Nephron (organoid): ENCODE results near the gene TNFRSF25.

Source experiments
- H3K27ac Mint-ChIP-seq, 3 experiments: 2 replicates each; pipeline ENCODE4 v1.8.0; 2020; ENCODE audit warnings: mixed read lengths in 3 of 3, mild to moderate bottlenecking in 2 of 3, moderate library complexity in 1 of 3
- H3K27me3 Mint-ChIP-seq: 2 replicates; pipeline ENCODE4 v1.8.0; 2021; ENCODE audit warnings: low read depth, mild to moderate bottlenecking, moderate library complexity, mixed read lengths
- H3K36me3 Mint-ChIP-seq: 2 replicates; pipeline ENCODE4 v1.8.0; 2020; ENCODE audit warnings: low read depth, mixed read lengths
- H3K4me1 Mint-ChIP-seq: 2 replicates; pipeline ENCODE4 v1.8.0; 2020; ENCODE audit warnings: mixed read lengths
- H3K4me3 Mint-ChIP-seq, 3 experiments: 2 replicates each; pipeline ENCODE4 v1.8.0; 2020; ENCODE audit warnings: mild to moderate bottlenecking in 3 of 3, mixed read lengths in 3 of 3, moderate library complexity in 2 of 3
- H3K9me3 Mint-ChIP-seq: 2 replicates; pipeline ENCODE4 v1.8.0; 2020; ENCODE audit warnings: mixed read lengths
- TF ChIP-seq, protein P1 (sequence below), 3 experiments: fragments of 200-600 bp; sonication (generic); IDR thresholded peaks; one replicate each; pipeline ENCODE4 v1.5.0; 2021; ENCODE audit warnings: antibody characterized with exemption in 3 of 3; ENCODE audit not compliant: unreplicated experiment in 3 of 3

TNFRSF25 gene

DNA sequence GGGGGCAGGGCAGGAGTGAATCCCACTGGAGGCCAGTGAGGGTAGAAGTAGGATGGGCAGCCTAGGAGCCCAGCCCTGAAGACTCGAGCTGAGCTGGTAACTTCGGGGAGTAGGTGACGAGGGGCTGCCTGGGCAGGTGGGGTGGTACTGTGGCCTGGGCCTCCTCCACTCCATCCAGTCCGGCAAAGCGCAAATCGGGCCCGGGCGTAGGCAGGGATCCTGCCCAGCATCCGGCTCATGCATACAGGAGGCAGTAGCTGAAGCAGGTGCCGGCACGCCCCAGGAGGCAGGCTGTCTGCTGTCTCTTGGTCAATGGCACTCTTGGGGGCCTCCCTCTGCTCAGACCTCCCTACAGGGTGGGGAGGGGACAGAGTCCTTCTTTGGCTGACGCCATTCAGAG lies 1.3 kb upstream of the TNFRSF25 start:
- peaks cover 9% of the 10 kb centered on the region for H3K27me3 Mint-ChIP-seq
- H3K36me3 Mint-ChIP-seq, result peaks cover 20% of the 10 kb centered on the region
- no peak overlapping the region for H3K27ac Mint-ChIP-seq
- TF ChIP-seq, protein P1, sequence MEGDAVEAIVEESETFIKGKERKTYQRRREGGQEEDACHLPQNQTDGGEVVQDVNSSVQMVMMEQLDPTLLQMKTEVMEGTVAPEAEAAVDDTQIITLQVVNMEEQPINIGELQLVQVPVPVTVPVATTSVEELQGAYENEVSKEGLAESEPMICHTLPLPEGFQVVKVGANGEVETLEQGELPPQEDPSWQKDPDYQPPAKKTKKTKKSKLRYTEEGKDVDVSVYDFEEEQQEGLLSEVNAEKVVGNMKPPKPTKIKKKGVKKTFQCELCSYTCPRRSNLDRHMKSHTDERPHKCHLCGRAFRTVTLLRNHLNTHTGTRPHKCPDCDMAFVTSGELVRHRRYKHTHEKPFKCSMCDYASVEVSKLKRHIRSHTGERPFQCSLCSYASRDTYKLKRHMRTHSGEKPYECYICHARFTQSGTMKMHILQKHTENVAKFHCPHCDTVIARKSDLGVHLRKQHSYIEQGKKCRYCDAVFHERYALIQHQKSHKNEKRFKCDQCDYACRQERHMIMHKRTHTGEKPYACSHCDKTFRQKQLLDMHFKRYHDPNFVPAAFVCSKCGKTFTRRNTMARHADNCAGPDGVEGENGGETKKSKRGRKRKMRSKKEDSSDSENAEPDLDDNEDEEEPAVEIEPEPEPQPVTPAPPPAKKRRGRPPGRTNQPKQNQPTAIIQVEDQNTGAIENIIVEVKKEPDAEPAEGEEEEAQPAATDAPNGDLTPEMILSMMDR (IDR thresholded peaks at IDR 0.05; ENCODE audit: unreplicated experiment in 3 of 3), result no peak
- no peaks in the 10 kb centered on the region for H3K9me3 Mint-ChIP-seq
- H3K4me3 Mint-ChIP-seq, result no peak overlapping the region
- H3K4me1 Mint-ChIP-seq, result no peaks in the 10 kb centered on the region

DNA sequence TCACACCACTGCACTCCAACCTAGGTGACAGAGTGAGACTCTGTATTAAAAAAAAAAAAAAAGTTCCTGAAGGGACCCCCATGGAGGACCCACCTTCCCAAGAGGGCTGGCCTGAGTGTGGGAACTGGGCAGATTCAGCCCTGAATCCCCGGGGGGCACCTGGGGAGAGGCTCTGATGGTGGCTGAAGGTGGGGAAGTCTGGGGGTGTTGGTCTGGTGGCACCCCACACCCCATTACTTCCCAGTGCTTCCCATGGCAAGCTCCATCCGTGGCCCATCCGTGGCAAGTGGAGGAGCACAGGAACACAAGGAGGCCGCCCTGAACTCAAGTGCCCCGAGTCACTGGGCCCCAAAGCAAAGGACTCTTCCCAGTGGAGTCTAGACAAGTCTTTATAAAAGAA lies 778 bp upstream of the TNFRSF25 start:
- TF ChIP-seq, protein P1 (IDR thresholded peaks at IDR 0.05; ENCODE audit: unreplicated experiment in 3 of 3), result no peak
- H3K9me3 Mint-ChIP-seq, result no peaks in the 10 kb centered on the region
- H3K27me3 Mint-ChIP-seq, result peaks cover 9% of the 10 kb centered on the region
- peaks cover 21% of the 10 kb centered on the region for H3K36me3 Mint-ChIP-seq
- no peak overlapping the region for H3K27ac Mint-ChIP-seq
- no peak overlapping the region for H3K4me3 Mint-ChIP-seq
- no peaks in the 10 kb centered on the region for H3K4me1 Mint-ChIP-seq

DNA sequence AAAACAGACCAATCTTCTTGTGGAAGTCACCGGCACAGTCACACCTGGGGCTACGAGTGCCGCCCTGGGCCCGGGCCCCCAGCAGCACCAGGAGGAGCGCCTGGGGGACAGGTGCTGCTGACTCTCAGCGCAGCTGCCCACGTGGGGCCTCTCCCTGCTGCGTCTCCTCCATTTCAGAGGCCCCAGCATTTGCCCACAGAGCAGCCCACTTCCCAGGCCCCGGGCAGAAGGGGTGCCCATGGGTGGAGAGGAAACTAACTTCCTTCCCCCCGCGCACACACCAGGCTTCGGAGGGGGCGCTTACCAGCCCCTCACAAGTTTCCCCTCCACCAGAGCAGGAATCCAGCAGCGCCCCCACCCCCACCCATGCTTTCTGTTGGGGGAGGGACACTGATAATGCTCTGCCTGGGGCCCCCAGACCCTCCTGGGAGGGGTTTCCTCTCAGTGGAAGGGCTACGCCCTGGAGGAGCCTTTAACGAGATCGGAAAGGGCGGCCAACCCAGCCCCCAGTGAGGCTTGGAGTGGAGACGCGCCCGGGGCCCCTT lies 440 bp downstream of the TNFRSF25 start:
- Mint-ChIP-seq H3K27me3 (peaks cover 9% of the 10 kb centered on the region), H3K9me3 (no peaks in the 10 kb centered on the region), H3K4me1 (no peaks in the 10 kb centered on the region), H3K4me3 (no peak overlapping the region), H3K27ac (no peak overlapping the region), H3K36me3 (peaks cover 21% of the 10 kb centered on the region)
- TF ChIP-seq, protein P1 (IDR thresholded peaks at IDR 0.05; ENCODE audit: unreplicated experiment in 3 of 3), result no peak

DNA sequence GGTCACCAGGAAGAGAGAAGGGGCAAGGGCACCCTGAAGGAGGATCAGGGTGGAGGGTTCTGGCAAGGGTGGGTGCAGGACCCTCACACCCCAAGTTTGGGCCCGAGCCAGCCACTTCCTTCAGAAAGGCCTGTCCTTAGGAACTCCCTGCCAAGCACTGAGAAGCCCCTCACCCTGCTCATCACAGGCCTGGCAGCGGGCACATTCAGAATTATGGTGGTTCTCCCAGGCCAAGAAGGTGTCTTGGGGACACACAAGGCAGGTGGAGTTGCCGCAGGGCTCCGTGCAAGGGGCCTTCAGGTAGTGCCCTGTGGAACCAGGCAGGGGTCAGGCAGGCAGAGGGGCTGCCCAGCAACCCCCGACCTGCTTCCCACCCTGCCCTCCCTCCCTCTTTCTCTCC lies 1.1 kb downstream of the TNFRSF25 start:
- Mint-ChIP-seq H3K36me3 (peaks cover 21% of the 10 kb centered on the region), H3K4me3 (no peak overlapping the region), H3K27me3 (peaks cover 9% of the 10 kb centered on the region), H3K9me3 (no peaks in the 10 kb centered on the region), H3K4me1 (no peaks in the 10 kb centered on the region), H3K27ac (no peak overlapping the region)
- TF ChIP-seq, protein P1 (IDR thresholded peaks at IDR 0.05; ENCODE audit: unreplicated experiment in 3 of 3), result no peak

DNA sequence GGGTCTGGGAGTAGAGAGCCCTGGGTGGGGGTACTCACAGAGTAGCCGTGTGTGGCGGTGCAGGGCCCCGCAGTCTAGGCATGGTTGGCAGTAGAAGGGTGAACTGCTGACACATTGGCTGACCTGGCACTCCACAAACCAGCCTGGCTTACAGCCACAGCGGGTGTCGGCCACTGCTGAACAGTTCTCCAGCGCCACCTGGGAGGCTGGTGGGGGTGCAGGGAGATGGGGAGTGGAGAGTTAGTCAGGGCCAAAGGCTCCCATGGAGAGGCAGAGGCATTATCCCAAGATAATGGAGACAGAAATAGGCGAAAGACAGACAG lies 1.5 kb downstream of the TNFRSF25 start:
- Mint-ChIP-seq H3K9me3 (no peaks in the 10 kb centered on the region), H3K27me3 (peaks cover 9% of the 10 kb centered on the region), H3K4me3 (no peak overlapping the region), H3K4me1 (peaks cover 2% of the 10 kb centered on the region), H3K36me3 (peaks cover 21% of the 10 kb centered on the region), H3K27ac (no peak overlapping the region)
- TF ChIP-seq, protein P1 (IDR thresholded peaks at IDR 0.05; ENCODE audit: unreplicated experiment in 3 of 3), result no peak

DNA sequence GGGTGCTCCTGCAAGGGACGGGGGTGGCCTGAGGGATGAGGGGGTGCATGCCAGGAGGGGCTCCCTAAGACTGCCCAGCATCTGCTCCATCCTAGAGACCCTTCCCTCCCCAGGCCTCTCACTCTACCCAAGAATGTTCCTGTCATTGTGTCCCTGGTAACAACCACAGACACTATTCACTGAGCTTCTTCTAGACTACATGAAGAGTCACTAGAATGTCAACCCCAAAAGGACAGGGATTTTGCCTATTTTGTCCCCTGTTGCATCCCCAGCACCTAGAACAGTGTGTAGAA lies 2.9 kb downstream of the TNFRSF25 start:
- Mint-ChIP-seq H3K27me3 (peaks cover 9% of the 10 kb centered on the region), H3K4me1 (peaks cover 5% of the 10 kb centered on the region), H3K9me3 (no peaks in the 10 kb centered on the region), H3K36me3 (peaks cover 14% of the 10 kb centered on the region), H3K4me3 (no peak overlapping the region), H3K27ac (no peak overlapping the region)
- TF ChIP-seq, protein P1 (IDR thresholded peaks at IDR 0.05; ENCODE audit: unreplicated experiment in 3 of 3), result no peak
